GM18867 (cell line): ENCODE measurements around the gene DSPP.

Source experiments
- ATAC-seq: cut with Tn5 transposase; IDR thresholded peaks from one replicate; pipeline ENCODE4 v1.9.1; 2021; ENCODE audit warnings: mild to moderate bottlenecking, moderate library complexity; ENCODE audit not compliant: unreplicated experiment

The DSPP gene

GRCh38 chr4:87624698-87625097 is 16.4 kb downstream of the DSPP start:
- ATAC-seq = no peak

GRCh38 chr4:87631668-87632067 is 23.3 kb downstream of the DSPP start:
- ATAC-seq = no peak

GRCh38 chr4:87632469-87632868 is 24.1 kb downstream of the DSPP start:
- ATAC-seq = no peak

GRCh38 chr4:87633243-87633642 is 24.9 kb downstream of the DSPP start:
- no peak for ATAC-seq

GRCh38 chr4:87644286-87644685 is 36.0 kb downstream of the DSPP start:
- no peak for ATAC-seq

GRCh38 chr4:87649980-87650379 is 41.7 kb downstream of the DSPP start, which contains the start of gene DMP1:
TSS of gene DMP1 (plus strand) at chr4:87650280. CDS start at chr4:87656493, 6,213 bp downstream.
- ATAC-seq = no peak

GRCh38 chr4:87650938-87651337 is 42.6 kb downstream of the DSPP start:
- peak; percentile 72 for ATAC-seq

- ATAC-seq = no peak
Observed at GRCh38 chr4:87651941-87652340, 43.6 kb downstream of the DSPP start.

- ATAC-seq = no peak
Observed at GRCh38 chr4:87654487-87655044, 46.2 kb downstream of the DSPP start.

- no peak for ATAC-seq
Observed at GRCh38 chr4:87657525-87657924, 49.2 kb downstream of the DSPP start.

GRCh38 chr4:87659247-87659931 is 51.1 kb downstream of the DSPP start:
- no peak for ATAC-seq

GRCh38 chr4:87662871-87663270 is 54.5 kb downstream of the DSPP start:
- ATAC-seq = no peak
